ENCODE results near the gene THSD4.

DNA sequence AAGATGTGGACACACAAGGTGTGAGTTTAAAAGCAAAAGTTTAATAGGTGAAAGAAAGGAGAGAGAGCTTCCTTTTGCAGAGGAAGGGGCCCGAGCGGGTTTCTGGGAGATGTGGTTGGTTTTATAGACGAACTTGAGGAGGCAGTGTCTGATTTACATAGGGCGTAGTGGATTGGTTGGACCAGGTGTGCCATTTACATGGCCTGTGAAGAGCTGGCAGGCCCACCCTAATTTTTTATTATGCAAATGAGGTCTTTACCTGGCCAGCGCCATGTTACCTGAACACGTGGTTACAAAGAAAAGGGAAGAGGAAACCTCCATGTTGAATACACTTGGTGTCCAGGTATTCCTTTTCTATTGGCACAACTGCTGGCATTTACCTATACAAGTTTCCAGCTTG, 42.8 kb upstream of the THSD4 start:
- TF ChIP-seq SMAD2 (IDR thresholded peaks at IDR 0.05; ENCODE audit: low read depth, low read length) = no peak
- no peak for TF ChIP-seq RBM34 (IDR thresholded peaks at IDR 0.05; ENCODE audit: borderline replicate concordance, insufficient read depth, low read length)
- TF ChIP-seq BCOR (IDR thresholded peaks at IDR 0.05) = no peak
- TF ChIP-seq TCFL5 (CRISPR knock-in tag; conservative IDR thresholded peaks at IDR 0.05) = no peak
- no peak for TF ChIP-seq YY1 (IDR thresholded peaks at IDR 0.05; ENCODE audit: borderline replicate concordance in 1 of 3, control insufficient read depth in 1 of 3, extremely low read depth in 1 of 3, insufficient read depth in 3 of 3, insufficient read length in 1 of 3, insufficient replicate concordance in 2 of 3, low read depth in 1 of 3, low read length in 2 of 3)
- no peak for TF ChIP-seq BACH1 (tag; IDR thresholded peaks at IDR 0.05)
- TF ChIP-seq STAG1 (CRISPR knock-in tag; IDR thresholded peaks at IDR 0.05; ENCODE audit: borderline replicate concordance) = no peak
- no peak for TF ChIP-seq ZNF77 (CRISPR knock-in tag; IDR thresholded peaks at IDR 0.05)
- TF ChIP-seq, protein P1, sequence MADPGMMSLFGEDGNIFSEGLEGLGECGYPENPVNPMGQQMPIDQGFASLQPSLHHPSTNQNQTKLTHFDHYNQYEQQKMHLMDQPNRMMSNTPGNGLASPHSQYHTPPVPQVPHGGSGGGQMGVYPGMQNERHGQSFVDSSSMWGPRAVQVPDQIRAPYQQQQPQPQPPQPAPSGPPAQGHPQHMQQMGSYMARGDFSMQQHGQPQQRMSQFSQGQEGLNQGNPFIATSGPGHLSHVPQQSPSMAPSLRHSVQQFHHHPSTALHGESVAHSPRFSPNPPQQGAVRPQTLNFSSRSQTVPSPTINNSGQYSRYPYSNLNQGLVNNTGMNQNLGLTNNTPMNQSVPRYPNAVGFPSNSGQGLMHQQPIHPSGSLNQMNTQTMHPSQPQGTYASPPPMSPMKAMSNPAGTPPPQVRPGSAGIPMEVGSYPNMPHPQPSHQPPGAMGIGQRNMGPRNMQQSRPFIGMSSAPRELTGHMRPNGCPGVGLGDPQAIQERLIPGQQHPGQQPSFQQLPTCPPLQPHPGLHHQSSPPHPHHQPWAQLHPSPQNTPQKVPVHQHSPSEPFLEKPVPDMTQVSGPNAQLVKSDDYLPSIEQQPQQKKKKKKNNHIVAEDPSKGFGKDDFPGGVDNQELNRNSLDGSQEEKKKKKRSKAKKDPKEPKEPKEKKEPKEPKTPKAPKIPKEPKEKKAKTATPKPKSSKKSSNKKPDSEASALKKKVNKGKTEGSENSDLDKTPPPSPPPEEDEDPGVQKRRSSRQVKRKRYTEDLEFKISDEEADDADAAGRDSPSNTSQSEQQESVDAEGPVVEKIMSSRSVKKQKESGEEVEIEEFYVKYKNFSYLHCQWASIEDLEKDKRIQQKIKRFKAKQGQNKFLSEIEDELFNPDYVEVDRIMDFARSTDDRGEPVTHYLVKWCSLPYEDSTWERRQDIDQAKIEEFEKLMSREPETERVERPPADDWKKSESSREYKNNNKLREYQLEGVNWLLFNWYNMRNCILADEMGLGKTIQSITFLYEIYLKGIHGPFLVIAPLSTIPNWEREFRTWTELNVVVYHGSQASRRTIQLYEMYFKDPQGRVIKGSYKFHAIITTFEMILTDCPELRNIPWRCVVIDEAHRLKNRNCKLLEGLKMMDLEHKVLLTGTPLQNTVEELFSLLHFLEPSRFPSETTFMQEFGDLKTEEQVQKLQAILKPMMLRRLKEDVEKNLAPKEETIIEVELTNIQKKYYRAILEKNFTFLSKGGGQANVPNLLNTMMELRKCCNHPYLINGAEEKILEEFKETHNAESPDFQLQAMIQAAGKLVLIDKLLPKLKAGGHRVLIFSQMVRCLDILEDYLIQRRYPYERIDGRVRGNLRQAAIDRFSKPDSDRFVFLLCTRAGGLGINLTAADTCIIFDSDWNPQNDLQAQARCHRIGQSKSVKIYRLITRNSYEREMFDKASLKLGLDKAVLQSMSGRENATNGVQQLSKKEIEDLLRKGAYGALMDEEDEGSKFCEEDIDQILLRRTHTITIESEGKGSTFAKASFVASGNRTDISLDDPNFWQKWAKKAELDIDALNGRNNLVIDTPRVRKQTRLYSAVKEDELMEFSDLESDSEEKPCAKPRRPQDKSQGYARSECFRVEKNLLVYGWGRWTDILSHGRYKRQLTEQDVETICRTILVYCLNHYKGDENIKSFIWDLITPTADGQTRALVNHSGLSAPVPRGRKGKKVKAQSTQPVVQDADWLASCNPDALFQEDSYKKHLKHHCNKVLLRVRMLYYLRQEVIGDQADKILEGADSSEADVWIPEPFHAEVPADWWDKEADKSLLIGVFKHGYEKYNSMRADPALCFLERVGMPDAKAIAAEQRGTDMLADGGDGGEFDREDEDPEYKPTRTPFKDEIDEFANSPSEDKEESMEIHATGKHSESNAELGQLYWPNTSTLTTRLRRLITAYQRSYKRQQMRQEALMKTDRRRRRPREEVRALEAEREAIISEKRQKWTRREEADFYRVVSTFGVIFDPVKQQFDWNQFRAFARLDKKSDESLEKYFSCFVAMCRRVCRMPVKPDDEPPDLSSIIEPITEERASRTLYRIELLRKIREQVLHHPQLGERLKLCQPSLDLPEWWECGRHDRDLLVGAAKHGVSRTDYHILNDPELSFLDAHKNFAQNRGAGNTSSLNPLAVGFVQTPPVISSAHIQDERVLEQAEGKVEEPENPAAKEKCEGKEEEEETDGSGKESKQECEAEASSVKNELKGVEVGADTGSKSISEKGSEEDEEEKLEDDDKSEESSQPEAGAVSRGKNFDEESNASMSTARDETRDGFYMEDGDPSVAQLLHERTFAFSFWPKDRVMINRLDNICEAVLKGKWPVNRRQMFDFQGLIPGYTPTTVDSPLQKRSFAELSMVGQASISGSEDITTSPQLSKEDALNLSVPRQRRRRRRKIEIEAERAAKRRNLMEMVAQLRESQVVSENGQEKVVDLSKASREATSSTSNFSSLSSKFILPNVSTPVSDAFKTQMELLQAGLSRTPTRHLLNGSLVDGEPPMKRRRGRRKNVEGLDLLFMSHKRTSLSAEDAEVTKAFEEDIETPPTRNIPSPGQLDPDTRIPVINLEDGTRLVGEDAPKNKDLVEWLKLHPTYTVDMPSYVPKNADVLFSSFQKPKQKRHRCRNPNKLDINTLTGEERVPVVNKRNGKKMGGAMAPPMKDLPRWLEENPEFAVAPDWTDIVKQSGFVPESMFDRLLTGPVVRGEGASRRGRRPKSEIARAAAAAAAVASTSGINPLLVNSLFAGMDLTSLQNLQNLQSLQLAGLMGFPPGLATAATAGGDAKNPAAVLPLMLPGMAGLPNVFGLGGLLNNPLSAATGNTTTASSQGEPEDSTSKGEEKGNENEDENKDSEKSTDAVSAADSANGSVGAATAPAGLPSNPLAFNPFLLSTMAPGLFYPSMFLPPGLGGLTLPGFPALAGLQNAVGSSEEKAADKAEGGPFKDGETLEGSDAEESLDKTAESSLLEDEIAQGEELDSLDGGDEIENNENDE (IDR thresholded peaks at IDR 0.05; ENCODE audit: low read depth, low read length) = no peak
- no peak for TF ChIP-seq NFIC (IDR thresholded peaks at IDR 0.05)
- no peak for TF ChIP-seq TAF1 (IDR thresholded peaks at IDR 0.05; ENCODE audit: control insufficient read depth, extremely low read depth, insufficient read depth, low read length, severe bottlenecking)
- TF ChIP-seq ZBTB7A (IDR thresholded peaks at IDR 0.05; ENCODE audit: borderline replicate concordance, control insufficient read depth, low read depth, low read length) = no peak
- TF ChIP-seq, protein P2, sequence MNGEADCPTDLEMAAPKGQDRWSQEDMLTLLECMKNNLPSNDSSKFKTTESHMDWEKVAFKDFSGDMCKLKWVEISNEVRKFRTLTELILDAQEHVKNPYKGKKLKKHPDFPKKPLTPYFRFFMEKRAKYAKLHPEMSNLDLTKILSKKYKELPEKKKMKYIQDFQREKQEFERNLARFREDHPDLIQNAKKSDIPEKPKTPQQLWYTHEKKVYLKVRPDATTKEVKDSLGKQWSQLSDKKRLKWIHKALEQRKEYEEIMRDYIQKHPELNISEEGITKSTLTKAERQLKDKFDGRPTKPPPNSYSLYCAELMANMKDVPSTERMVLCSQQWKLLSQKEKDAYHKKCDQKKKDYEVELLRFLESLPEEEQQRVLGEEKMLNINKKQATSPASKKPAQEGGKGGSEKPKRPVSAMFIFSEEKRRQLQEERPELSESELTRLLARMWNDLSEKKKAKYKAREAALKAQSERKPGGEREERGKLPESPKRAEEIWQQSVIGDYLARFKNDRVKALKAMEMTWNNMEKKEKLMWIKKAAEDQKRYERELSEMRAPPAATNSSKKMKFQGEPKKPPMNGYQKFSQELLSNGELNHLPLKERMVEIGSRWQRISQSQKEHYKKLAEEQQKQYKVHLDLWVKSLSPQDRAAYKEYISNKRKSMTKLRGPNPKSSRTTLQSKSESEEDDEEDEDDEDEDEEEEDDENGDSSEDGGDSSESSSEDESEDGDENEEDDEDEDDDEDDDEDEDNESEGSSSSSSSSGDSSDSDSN (IDR thresholded peaks at IDR 0.05; ENCODE audit: borderline replicate concordance in 1 of 2, low read depth in 2 of 2, low read length in 2 of 2) = no peak
